HG03439 (cell line): Measurements from ENCODE around the gene OLA1.

Experiments used
- ATAC-seq: cut with Tn5 transposase; IDR thresholded peaks from one replicate; pipeline ENCODE4 v1.9.1; 2021; ENCODE audit warnings: mild to moderate bottlenecking, moderate library complexity; ENCODE audit not compliant: unreplicated experiment

Gene OLA1

DNA sequence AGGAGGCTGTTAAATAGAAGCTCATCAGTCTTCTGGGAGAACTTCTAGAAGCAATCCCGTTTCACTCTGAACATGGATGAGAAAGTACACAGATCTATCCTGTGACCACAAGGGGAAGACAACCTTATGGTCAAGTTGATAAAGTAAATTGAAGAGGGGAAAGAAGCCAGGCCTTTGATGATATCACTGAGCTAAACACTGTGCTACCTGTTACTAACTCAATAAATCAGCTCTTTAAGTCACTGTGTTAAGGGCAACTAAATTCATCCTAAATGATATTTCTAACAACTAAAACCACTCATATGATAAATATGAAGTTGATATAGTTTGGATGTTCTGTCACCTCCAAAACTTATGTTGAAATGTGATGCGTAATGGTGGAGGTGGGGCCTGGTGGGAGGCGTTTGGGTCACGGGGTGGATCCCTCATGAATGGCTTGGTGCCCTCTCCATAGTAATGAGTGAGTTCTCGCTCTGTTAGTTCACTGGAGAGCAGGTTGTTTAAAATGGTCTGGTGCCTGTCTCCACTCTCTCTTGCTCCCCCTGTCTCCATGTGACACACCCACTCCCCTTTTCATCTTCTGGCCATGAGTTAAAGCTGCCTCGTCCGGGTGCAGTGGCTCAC, 23.6 kb downstream of the OLA1 start:
- ATAC-seq: no peak

DNA sequence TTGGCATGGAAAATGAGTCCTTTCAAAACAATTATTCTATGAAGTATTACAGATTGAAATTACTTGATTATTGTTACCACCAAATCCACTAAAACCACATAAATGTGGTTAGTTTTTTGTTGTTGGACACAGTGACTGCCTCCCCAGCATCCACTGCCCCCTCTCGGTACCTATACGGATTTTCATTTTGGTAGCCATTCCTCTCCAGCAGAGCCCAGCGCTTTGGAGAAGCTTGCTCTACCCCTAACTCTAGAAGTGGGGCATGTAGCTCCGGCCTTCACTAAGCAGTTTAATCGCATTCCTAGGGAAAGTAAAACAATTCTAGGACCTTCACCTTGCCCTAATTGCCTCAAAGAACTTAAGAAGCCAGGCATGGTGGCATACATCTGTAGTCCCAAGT, 24.2 kb downstream of the OLA1 start:
- no peak for ATAC-seq

DNA sequence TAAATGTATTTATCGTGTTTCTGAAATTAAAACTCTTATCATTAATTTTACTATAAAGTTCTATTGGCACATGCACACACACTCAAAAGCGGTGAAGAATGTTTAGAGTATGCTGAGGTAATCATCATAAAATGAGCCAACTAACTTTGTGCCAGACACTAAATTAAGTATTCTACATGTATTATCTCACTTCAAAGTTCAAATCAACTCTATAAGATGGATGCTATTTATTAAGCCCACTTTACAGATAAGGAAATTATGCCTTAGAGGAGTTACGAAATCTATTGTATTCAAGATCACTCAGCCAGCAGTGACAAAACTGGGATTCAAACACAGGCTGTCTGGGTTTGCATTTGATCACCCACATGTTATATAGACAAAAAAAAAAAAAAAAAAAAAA, 24.9 kb downstream of the OLA1 start:
- no peak for ATAC-seq

DNA sequence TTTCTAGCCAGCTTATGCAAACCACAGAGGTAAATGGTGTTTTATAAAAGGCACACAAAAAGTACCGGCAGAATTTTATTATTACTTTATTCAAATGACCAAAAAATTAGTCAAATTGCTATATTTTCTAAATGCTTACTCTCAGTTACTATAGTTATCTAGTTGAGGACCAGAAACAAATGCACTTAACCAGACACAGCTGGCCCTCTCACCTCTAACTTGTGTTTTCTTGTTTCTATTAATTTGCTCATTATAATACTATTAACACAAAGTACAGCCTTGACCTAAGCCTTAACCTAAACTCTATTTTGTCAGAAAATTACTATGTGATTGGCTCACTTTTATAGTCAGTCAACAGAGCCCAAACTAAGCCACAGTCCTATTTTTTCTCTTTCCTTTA, 26.2 kb downstream of the OLA1 start:
- ATAC-seq: no peak

DNA sequence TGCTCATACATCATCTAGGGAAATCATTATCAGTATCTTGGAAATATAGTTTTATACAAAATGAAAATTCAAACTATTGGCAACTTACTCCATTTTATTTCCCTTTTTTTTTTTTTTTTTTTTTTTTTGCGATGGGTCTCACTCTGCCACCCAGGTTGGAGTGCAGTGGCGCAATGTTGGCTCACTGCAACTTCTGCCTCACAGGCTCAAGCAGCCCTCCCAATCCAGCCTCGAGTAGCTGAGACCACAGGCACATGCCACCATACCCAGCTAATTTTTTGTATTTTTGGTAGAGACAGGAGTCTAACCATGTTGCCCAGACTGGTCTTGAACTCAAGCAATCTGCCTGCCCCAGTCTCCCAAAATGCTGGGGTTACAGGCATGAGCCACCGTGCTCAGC, 29.0 kb downstream of the OLA1 start:
- ATAC-seq: no peak

DNA sequence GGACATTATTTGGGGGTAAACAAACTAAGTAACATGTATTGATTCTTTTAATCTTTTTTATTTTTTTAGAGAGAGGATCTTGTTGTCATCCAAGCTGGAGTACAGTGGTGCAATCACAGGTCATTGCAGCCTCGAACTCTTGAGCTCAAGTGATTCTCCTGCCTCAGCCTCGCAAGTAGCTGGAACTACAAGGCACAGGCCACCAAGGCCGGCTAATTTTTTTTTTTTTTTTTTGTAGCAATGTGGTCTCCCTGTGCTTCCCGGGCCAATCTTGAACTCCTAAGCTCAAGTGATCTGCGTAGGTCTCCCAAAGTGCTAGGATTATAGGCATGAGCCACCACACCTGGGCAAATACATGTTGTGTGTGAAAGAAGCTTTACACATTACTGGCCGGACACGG, 29.6 kb downstream of the OLA1 start:
- ATAC-seq: no peak

DNA sequence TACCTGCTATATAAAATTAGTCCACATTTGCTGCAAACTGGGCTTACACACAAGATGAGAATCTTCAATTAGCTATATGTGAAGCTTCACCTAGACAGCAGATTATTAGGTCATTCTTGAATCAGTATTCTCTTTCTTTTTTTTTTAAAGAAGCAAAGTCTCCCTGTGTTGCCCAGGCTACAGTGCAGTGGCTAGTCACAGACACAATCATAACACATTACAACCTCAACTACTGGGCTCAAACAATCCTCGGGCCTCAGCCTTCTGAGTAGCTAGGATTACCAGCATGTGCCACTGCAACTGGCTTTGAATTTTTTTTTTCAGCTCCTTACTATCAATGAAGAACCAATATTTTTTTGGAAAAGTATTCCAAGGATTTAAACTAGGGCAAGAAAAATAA, 30.5 kb downstream of the OLA1 start:
- ATAC-seq: no peak

DNA sequence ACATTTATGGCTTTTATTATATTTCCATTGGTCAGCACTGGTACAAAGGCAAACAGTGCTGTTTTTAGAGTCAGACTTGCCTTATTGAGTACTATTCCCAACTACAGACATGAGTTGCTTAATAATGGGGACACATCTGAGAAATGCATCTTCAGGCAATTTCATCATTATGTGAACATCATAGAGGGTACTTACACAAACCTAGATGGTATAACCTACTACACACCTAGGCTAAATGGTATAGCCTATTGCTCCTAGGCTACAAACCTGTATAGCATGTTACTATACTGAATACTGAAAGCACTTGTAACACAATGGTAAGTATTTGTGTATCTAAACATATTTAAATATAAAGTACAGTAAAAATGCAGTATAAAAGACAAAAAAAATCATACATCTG, 36.4 kb downstream of the OLA1 start:
- ATAC-seq: no peak

DNA sequence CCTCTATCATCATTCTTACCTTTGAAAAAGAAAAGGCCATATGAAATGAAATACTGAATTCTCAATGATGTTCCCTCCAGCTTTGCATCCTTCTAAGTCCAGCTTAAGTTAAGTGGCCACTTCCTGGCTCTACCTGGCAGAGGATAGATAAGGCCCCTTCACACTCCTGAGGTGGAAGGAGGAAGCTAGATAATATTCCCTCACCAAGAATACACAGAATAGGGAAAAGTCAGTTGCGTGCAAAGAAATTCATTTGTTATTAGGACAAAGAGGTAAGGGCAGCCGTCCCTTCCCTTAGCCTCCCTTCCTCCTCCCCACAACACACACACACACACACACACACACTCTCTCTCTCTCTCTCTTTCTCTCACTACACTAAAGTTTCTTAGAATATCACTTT, 37.5 kb downstream of the OLA1 start:
- ATAC-seq: no peak

DNA sequence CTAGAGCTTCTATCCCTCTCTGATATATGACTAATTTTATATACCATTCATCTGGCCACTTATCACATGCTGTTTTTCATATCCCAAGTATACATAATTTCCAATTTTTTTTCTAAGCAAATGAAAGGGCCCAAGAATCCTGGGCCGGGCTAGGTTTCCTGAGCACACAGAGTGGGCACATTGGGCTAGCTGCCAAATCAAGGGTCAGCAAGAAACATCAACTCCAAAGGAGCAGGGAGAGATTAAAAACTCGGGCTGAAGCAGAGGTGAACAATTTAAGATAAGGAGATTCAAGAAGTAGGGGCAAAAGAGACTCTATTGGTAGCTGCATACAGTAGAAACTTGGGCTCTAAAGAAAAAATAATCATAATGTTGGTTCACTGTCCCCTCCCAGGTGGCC, 39.0 kb downstream of the OLA1 start:
- no peak for ATAC-seq

DNA sequence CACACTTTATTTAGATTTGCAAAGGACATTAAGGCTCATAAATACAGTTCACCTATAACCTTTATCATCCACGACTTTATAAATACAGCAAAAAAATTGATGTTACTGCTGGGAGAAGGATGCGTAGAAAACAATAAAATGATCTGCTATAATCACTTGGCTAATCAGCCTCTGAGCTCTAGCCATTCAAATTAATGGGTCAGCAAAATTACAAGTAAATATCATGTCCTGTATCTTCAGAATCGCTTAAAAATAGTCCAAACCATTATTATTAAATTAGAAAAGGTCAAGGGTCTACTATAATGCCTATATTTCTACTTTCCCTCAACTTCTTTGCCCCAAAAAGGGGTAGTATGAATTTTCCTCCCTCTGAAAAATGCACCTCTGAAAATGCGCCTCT, 40.3 kb downstream of the OLA1 start:
- ATAC-seq: no peak

DNA sequence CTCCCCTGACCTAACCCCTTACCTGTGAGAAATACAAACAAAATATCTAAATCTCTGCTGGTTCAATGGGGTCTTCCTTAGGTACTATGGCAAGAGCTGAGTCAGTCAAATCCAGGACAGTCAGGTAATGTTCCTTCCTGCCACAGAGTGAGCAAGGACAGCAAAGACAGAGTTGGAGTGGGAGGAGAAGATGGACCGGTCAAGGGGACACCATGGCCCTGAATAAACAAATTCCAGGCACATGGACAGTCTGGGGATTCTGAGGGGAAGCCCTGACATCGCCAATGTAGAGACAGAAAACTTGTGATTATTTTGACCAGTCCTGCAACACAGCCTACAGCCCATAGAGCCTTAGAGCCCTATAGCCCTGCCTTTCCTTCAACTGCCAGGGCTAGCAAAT, 42.8 kb downstream of the OLA1 start:
- no peak for ATAC-seq

DNA sequence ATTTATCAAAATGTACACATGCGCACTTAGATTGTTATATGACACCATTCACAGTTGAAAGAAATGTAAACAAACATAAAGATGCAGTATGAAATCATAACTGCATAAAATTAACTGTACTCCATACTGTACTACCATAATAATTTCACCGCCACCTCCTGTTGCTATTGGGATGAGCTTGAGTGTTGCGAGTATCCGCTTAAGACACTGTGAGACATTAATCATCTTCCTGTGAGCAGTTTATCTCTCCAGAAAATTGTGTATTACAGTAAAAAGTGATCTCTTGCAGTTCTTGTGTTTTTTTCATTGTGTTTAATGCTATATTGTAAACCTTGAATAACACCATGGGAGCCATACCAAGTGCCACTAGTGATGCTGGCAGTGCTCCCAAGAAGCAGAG, 46.1 kb downstream of the OLA1 start:
- ATAC-seq: no peak

DNA sequence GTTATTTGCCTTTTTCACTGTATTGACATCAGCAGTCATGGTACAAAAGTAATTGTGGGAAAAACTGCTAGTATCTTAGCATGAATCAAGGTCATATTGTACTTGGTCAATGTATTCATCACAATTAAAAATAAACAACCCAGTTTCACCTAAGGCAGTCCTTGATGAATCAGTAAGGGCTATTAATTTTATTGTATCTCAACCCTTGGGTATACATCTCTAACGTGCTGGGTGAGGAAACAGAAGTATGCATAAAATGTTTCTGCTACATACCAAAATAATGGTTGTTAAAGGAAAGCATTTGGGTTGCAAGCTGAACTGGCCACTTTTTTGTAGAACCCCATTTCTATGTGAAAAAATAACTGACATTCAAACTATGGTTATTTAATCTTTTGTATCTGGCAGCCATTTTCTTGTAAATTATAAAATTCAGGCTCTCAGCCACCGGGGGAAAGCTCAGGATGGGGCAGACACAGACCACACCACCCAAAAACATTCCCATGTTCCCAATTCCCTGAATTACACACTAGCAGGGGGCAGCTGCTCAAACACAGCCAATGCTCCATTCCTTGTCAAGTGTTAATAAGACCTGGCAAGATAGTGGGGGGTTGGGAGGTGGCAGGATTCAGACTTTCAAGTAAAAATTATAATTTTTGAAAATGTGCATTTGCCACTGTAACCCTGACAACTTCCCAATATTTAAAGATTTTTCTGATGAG, 49.3 kb downstream of the OLA1 start:
- no peak for ATAC-seq

DNA sequence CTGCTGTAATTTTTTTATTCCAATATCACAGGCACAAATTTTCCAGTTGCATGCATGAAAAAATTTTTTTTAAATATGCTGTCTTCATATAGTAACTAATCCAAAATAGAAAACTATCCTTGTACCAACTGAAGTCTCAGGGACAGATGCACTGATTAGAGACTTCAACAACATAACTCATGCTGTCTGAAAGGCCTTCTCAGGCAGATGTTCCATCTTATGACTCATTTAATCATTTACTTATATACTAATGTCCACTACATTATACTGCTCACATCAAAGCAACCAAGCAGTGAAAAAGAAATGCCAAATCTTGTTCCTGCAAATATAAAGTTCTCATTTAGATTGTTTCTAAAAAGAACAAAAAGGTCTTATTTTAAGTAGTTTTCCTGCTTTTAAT, 53.1 kb downstream of the OLA1 start:
- ATAC-seq: no peak

DNA sequence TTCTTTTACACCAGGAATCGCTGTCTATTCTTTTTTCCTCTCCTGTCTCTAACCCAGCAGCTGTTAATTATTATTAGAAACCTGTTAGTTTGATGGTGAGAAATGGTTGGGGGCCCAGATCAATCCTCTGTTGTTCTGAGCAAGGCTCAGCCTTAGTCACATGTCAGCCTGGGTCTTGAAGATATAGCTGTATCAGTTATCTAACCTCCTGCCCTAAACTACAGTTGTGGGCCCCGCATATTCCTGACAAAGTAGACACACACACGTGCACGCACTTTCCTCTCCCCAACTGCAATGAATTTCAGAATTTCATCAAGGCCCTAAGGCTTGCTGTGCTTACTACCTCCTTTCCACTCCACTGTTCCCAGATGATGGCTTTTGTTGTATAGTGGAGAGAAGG, 54.6 kb downstream of the OLA1 start:
- ATAC-seq: no peak

DNA sequence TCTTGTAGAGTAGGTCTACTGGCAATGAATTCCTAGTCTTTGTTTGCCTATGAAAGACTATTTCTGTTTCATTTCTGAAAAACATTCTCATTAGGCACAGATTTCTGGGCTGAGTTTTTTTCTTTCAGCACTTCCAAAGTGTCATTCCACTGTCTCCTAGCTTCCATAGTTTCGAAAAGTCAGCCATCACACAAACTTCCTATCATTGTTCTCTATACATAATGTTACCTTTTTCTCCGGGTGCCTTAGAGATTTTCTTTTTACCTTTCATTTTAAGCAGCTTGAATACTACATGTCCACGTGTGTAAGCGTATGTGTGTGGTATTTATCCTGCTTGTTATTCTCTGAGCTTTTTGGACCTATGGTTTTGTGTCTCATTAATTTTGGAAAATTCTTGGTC, 55.7 kb downstream of the OLA1 start:
- no peak for ATAC-seq

DNA sequence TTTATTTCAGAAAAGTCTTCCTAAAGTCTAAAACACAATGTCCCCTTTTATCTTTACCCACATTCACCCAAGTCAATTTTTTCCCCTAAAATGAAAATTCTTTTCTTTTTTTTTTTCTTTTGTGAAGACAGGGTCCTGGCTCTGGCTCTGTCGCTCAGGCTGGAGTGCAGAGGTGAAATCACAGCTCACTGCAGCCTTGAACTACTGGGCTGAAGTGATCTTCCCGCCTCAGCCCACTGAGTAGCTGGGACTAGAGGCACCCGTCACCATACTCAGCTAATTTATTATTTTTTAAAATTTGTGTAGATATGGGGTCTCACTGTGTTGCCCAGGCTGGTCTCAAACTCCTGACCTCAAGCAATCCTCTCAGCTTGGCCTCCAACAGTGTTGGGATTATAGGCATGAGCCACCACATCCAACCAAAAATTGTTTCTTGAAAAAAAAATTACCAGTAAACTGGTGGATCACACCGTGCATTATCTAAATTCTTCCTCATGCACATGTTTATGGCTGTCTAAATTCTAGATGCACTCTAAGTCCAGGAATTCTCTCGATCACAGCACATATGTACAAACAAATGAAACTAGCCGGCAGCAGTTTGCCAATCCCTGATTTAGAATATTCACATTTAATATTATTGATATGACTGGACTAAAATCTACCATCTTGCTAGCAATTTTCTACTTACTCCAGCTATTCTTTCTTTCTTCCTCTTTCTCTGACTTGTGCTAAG, 56.8 kb downstream of the OLA1 start:
- no peak for ATAC-seq

DNA sequence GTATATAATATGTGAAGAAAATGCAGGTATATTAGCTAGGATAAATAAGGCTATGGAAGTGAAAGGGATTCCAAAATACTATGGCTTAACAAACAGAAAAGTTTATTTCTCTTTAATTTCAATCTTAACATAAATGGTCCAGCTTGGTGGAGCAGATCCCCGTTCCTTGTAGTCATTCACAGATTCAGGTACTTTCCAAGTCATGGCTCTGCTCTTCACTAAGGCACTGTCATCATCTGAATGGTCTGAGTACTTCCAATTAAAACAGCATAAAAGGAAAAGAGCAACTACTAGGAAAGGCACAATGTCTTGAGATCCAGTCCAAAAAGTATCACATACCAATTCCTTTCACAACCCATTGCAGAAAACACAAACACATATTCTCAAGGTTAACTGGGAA, 63.4 kb downstream of the OLA1 start:
- no peak for ATAC-seq

DNA sequence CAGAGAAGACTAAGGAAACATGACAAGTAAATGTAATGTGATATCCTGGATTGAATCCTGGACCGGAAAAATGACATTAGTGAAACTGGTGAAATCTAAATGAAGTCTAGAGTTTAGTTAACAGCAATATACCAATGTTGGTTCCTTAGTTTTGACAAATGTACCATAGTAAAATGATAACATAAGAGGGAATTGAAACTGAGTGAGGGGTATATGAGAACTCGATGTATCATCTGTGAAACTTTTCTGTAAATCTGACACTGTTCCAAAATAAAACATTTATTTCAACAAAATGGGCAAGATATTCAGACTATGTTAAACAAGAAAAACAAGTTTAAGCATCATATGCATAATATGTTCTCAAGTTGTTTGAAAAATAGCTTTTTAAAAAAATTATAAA, 63.8 kb downstream of the OLA1 start:
- no peak for ATAC-seq

DNA sequence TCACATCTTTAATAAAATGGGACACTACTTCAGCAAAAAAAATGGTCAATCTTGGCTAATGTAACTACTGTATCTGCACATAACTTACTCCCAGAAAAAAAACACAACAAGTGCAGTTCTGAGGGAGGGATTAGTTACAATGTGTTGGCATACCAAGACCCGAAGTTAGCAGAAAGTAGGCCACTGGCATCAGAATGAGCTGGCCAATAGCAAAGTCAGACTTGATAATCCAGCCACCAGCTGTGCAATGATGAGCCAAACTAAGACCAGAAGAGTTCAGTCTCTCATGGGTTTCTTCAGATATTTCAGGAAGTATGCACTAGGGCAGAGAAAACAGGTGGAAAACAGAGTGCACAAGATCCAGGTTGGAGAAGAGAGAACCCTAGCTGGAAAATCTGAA, 65.3 kb downstream of the OLA1 start:
- no peak for ATAC-seq

DNA sequence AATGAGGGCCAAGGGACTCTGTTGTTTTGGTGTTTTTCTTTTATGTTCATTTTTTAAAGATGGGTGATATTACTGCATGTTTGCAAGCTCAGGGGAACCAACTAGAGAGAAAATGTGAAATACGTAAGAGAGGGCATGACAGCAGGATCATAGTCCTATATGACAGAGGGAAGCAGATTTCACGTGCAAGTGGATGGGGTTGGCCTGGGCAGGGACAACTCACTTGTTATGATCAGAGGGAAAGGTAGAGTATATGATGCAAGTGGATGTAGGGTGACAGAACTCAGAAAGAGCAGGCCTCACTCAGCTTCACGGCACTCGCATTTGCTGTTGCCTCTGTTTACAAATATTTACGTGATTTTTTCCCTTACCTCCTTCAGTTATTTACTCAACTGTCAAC, 67.0 kb downstream of the OLA1 start:
- no peak for ATAC-seq
